PC-3 (cell line): ENCODE data around the gene TMEM259.

Experiments used
- CTCF ChIP-seq: fragments of 300-600 bp; sonication (generic); conservative IDR thresholded peaks from 2 replicates; pipeline ENCODE4 v1.5.1; 2017; ENCODE audit warnings: antibody characterized with exemption, low read depth, mild to moderate bottlenecking, low read length
- EZH2 ChIP-seq: fragments of 300-600 bp; sonication (generic); IDR thresholded peaks from one replicate; pipeline ENCODE4 v1.6.1; 2017; ENCODE audit warnings: antibody characterized with exemption, mild to moderate bottlenecking, low read length; ENCODE audit not compliant: unreplicated experiment
- EZH2phosphoT487 ChIP-seq: fragments of 300-600 bp; sonication (generic); IDR thresholded peaks from 2 replicates; pipeline ENCODE4 v1.6.1; 2018; ENCODE audit warnings: mild to moderate bottlenecking, antibody characterized with exemption, low read length, borderline replicate concordance

- TF ChIP-seq CTCF (no peak), EZH2 (no peak), EZH2phosphoT487 (no peak)
These were observed 1.8 kb downstream of the TMEM259 start for GRCh38 chr19:1018932-1019615.
